Muscle layer of colon (tissue), 2 donors: ENCODE data around the gene SHROOM3.
"Not testable (repeated sequence)": the region's sequence is repeated elsewhere in the genome, so short reads cannot be mapped to it uniquely, and the experiment has no call there.

Experiments used
- H3K27ac ChIP-seq: one replicate; pipeline ENCODE4 v1.7.0; 2013; ENCODE audit warnings: low read depth, mild to moderate bottlenecking, low read length, moderate library complexity
- H3K27me3 ChIP-seq, 2 donors: one replicate each; pipeline ENCODE4 v1.7.0; 2013; ENCODE audit warnings: low read length in 2 of 2, mild to moderate bottlenecking in 2 of 2; ENCODE audit not compliant: insufficient read depth in 2 of 2, control insufficient read depth in 1 of 2
- H3K36me3 ChIP-seq: one replicate; pipeline ENCODE4 v1.7.0; 2013; ENCODE audit warnings: mild to moderate bottlenecking, low read length; ENCODE audit not compliant: insufficient read depth
- H3K4me1 ChIP-seq: one replicate; pipeline ENCODE4 v1.7.0; 2013; ENCODE audit warnings: mild to moderate bottlenecking, low read length; ENCODE audit not compliant: insufficient read depth
- H3K4me3 ChIP-seq, 2 donors: one replicate each; pipeline ENCODE4 v1.7.0; 2013; ENCODE audit warnings: low read length in 2 of 2, low read depth in 1 of 2, mild to moderate bottlenecking in 1 of 2, moderate library complexity in 1 of 2
- H3K9ac ChIP-seq: one replicate; pipeline ENCODE4 v1.7.0; 2013; ENCODE audit warnings: low read length
- H3K9me3 ChIP-seq: one replicate; pipeline ENCODE4 v1.7.0; 2013; ENCODE audit warnings: mild to moderate bottlenecking, low read length
- donor health status: abdominal sarcoma.
- donor health status: Adenocarcinoma of cecum.

Gene SHROOM3

DNA sequence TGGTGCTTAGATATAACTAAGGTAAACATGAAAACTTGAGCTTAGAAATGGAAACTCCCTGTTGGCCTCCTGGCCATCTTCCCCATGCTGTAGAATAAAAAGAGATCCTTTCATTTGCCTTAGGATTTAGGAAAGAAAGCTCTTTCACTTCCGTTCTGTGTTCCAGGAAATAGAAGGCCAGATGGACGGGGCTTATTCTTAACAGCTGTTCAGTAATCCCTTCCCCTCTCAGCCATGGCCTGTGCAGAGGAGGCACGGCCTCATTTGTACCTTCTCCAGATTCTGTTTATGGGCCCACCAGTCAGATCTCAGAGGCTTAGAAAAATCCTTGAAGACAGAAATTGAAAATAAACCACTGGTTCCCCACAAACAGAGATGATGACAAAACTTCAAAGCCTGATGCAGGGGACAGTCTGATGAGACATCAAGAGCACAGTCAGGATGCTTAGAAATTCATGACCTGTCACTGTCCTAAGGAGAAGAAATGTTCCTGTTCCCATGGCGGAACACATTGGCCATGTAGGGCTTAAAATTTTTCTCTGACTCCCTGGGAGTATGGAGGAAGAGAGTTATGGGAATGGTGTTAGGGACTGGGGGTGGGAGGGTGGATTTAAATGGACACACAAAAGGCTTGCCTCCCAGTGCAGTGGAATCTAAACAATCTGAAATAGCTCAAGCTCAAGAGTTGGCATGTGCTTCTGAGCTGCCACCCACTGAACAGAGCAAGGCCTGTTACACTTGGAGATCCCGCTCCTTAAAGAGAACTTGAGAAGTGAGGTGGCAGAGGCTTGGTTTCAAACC, 274.1 kb downstream of the SHROOM3 start:
- peaks cover 32% of the 10 kb centered on the region for H3K4me1 ChIP-seq

GRCh38 chr4:76709772-76710090, 274.7 kb downstream of the SHROOM3 start:
- Histone ChIP-seq H3K4me1 (peaks cover 27% of the 10 kb centered on the region), H3K27ac (peak overlapping the region; percentile 27)

More for the DNA sequence above, 274.1 kb downstream of the SHROOM3 start:
- Histone ChIP-seq H3K27ac (no peak overlapping the region), H3K9me3 (no peaks in the 10 kb centered on the region), H3K36me3 (no peaks in the 10 kb centered on the region), H3K27me3 (no peaks in the 10 kb centered on the region), H3K9ac (no peak overlapping the region), H3K4me3 (no peak overlapping the region)

GRCh38 chr4:76712564-76712963, 277.5 kb downstream of the SHROOM3 start:
- no peak overlapping the region for H3K27ac ChIP-seq
- H3K4me1 ChIP-seq = peaks cover 15% of the 10 kb centered on the region
- H3K9me3 ChIP-seq = no peaks in the 10 kb centered on the region
- H3K9ac ChIP-seq = no peak overlapping the region
- no peak overlapping the region for H3K4me3 ChIP-seq
- no peaks in the 10 kb centered on the region for H3K27me3 ChIP-seq
- no peaks in the 10 kb centered on the region for H3K36me3 ChIP-seq

More at GRCh38 chr4:76709772-76710090, 274.7 kb downstream of the SHROOM3 start:
- Histone ChIP-seq H3K27me3 (no peaks in the 10 kb centered on the region), H3K4me3 (no peak overlapping the region), H3K9me3 (no peaks in the 10 kb centered on the region), H3K9ac (no peak overlapping the region), H3K36me3 (no peaks in the 10 kb centered on the region)

DNA sequence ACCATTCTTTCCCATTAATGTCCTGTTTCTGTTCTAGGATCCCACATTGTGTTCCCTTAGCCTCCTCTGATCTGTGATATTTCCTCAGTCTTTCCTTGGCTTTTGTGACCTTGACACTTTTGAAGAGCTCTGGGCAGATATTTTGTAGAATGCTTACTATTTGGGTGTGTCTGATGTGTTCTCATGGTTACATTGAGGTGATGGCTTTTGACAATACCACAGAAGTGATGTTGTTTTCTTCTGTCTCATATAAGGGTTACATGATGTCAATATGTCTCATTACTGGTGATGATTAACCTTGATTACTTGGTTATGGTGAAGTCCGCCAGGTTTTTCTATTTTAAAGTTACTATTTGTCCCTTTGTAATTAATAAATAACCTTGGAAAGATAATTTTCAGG, 279.2 kb downstream of the SHROOM3 start:
- no peaks in the 10 kb centered on the region for H3K36me3 ChIP-seq
- no peak overlapping the region for H3K9ac ChIP-seq
- no peaks in the 10 kb centered on the region for H3K27me3 ChIP-seq
- peaks cover 9% of the 10 kb centered on the region for H3K4me1 ChIP-seq
- H3K27ac ChIP-seq = no peak overlapping the region
- H3K4me3 ChIP-seq = no peak overlapping the region
- no peaks in the 10 kb centered on the region for H3K9me3 ChIP-seq

GRCh38 chr4:76716020-76716419, 281.0 kb downstream of the SHROOM3 start:
- no peaks in the 10 kb centered on the region for H3K36me3 ChIP-seq
- H3K9me3 ChIP-seq = no peaks in the 10 kb centered on the region
- no peak overlapping the region for H3K27ac ChIP-seq
- H3K4me3 ChIP-seq = no peak overlapping the region
- no peak overlapping the region for H3K9ac ChIP-seq
- H3K4me1 ChIP-seq = no peaks in the 10 kb centered on the region
- H3K27me3 ChIP-seq = no peaks in the 10 kb centered on the region

- H3K27me3 ChIP-seq = no peaks in the 10 kb centered on the region
- no peak overlapping the region for H3K4me3 ChIP-seq
- H3K9ac ChIP-seq = no peak overlapping the region
- no peak overlapping the region for H3K27ac ChIP-seq
- no peaks in the 10 kb centered on the region for H3K9me3 ChIP-seq
- H3K36me3 ChIP-seq = no peaks in the 10 kb centered on the region
- H3K4me1 ChIP-seq = no peaks in the 10 kb centered on the region
Observed at GRCh38 chr4:76716658-76717057, 281.6 kb downstream of the SHROOM3 start.

GRCh38 chr4:76717431-76717830, 282.4 kb downstream of the SHROOM3 start:
- Histone ChIP-seq H3K4me1 (no peaks in the 10 kb centered on the region), H3K36me3 (no peaks in the 10 kb centered on the region), H3K4me3 (no peak overlapping the region), H3K27ac (no peak overlapping the region), H3K9ac (no peak overlapping the region), H3K27me3 (no peaks in the 10 kb centered on the region), H3K9me3 (no peaks in the 10 kb centered on the region)

DNA sequence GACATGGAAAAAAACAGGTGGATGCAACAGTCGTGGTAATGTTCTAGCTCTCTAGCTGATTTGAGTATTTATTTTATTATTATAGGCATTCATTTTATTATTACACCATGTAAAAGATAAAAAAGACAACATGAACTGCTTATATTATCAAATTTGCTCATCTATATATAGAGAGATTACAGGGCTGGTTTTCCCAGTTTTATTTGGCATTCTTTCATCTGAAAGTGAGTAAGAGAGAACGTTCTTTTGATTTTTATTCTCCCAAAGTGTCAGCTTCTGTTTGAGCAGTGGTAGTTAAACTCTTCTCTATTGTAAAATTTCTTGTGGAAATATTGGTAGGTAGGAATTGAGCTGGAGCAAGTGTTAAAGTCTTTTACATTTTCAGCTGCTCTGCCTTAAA, 283.0 kb downstream of the SHROOM3 start:
- H3K4me1 ChIP-seq = no peaks in the 10 kb centered on the region
- H3K4me3 ChIP-seq = no peak overlapping the region
- H3K27ac ChIP-seq = no peak overlapping the region
- no peaks in the 10 kb centered on the region for H3K9me3 ChIP-seq
- H3K27me3 ChIP-seq = no peaks in the 10 kb centered on the region
- no peaks in the 10 kb centered on the region for H3K36me3 ChIP-seq
- H3K9ac ChIP-seq = no peak overlapping the region

GRCh38 chr4:76718831-76719230, 283.8 kb downstream of the SHROOM3 start:
- Histone ChIP-seq H3K27me3 (no peaks in the 10 kb centered on the region), H3K4me3 (no peak overlapping the region), H3K4me1 (no peaks in the 10 kb centered on the region), H3K36me3 (no peaks in the 10 kb centered on the region), H3K27ac (no peak overlapping the region), H3K9me3 (no peaks in the 10 kb centered on the region), H3K9ac (no peak overlapping the region)

DNA sequence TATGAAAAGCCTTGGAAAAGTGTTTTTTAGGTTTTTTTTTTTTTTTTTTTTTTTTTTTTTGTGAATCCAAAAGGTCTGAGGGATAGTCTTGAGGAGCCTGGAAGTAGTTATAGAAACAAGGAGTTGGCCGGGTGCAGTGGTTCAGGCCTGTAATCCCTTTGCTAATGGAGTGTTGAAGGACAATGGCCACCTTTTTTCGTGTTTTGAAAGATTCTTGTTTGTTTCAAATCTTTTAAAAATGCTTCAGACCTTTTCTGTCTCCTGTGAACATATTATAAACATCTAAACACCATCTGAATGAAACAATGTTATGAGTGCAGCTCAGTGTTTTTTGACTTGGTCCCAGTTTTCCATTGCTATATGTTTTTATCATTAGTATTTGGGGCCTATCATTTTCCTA, 285.1 kb downstream of the SHROOM3 start:
- H3K4me3 ChIP-seq = no peak overlapping the region
- H3K36me3 ChIP-seq = no peaks in the 10 kb centered on the region
- no peaks in the 10 kb centered on the region for H3K27me3 ChIP-seq
- H3K9ac ChIP-seq = no peak overlapping the region
- H3K4me1 ChIP-seq = no peaks in the 10 kb centered on the region
- H3K27ac ChIP-seq = no peak overlapping the region
- no peaks in the 10 kb centered on the region for H3K9me3 ChIP-seq

DNA sequence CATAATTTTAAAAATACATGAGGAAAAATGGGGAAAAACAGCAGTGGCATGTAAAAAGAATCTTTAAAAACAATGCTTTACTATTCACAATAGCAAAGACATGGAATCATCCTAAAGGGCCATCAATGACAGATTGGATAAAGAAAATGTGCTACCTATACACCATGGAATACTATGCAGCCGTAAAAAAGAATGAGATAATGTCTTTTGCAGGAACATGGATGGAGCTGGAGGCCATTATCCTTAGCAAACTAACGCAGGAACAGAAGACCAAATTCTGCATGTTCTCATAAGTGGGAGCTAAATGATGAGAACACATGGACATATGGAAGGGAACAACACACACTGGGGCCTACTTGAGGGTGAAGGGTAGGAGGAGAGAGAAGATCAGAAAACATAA, 287.1 kb downstream of the SHROOM3 start:
- H3K9ac ChIP-seq, H3K27ac ChIP-seq, H3K4me3 ChIP-seq, H3K9me3 ChIP-seq, H3K27me3 ChIP-seq, H3K4me1 ChIP-seq, H3K36me3 ChIP-seq: not testable (repeated sequence)

- Histone ChIP-seq H3K4me1 (no peaks in the 10 kb centered on the region), H3K4me3 (no peak overlapping the region), H3K27me3 (no peaks in the 10 kb centered on the region), H3K9me3 (no peaks in the 10 kb centered on the region), H3K36me3 (no peaks in the 10 kb centered on the region), H3K27ac (no peak overlapping the region), H3K9ac (no peak overlapping the region)
Observed at GRCh38 chr4:76722838-76723237, 287.8 kb downstream of the SHROOM3 start.
